Upper lobe of left lung (tissue), 4 donors: ENCODE data around the gene NREP.

Experiments
- EP300 ChIP-seq, 4 donors: sonication (generic); formaldehyde crosslinking; IDR thresholded peaks; one replicate each; pipeline ENCODE4 v1.5.1; 2017; ENCODE audit warnings: antibody characterized with exemption in 4 of 4, control low read depth in 2 of 4
- POLR2A ChIP-seq, 4 donors: fragments of 450-650 bp; IDR thresholded peaks; one replicate each; pipeline ENCODE4 v1.5.1; 2016 to 2017; ENCODE audit warnings: antibody characterized with exemption in 4 of 4, mild to moderate bottlenecking in 2 of 4
- POLR2AphosphoS5 ChIP-seq, 2 donors: sonication (generic); formaldehyde crosslinking; IDR thresholded peaks; one replicate each; pipeline ENCODE4 v1.5.1; 2017; ENCODE audit warnings: antibody characterized with exemption in 2 of 2
- TF ChIP-seq, protein P1 (sequence below), 6 experiments: fragments of 450-650 bp in 4 of 6; fragments of 200-600 bp in 2 of 6; sonication (generic) in 2 of 6; IDR thresholded peaks; one replicate each; pipeline ENCODE4 v1.5.1; 2016 to 2019; ENCODE audit warnings: antibody characterized with exemption in 6 of 6

DNA sequence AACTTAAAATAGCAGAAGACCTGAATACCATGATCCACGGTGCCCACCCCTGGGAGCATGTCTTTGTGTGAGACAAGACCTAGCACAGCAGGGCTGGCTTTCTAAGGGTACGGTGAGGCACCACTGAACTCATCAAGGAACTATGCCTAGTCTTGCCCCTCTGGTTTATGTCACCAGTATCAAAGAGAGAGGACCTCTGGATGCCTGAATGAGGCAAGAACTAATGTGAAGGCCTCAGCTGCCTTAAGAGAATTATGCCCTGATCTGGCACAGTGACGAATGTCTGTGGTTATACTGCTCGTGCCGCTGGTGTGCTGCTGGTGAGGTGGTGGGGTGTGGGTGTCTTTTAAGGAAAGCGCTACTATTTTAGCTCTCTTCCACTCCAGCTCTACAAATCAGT is 23.0 kb downstream of the NREP start:
- TF ChIP-seq POLR2A (IDR thresholded peaks at IDR 0.05) = no peak
- TF ChIP-seq, protein P1, sequence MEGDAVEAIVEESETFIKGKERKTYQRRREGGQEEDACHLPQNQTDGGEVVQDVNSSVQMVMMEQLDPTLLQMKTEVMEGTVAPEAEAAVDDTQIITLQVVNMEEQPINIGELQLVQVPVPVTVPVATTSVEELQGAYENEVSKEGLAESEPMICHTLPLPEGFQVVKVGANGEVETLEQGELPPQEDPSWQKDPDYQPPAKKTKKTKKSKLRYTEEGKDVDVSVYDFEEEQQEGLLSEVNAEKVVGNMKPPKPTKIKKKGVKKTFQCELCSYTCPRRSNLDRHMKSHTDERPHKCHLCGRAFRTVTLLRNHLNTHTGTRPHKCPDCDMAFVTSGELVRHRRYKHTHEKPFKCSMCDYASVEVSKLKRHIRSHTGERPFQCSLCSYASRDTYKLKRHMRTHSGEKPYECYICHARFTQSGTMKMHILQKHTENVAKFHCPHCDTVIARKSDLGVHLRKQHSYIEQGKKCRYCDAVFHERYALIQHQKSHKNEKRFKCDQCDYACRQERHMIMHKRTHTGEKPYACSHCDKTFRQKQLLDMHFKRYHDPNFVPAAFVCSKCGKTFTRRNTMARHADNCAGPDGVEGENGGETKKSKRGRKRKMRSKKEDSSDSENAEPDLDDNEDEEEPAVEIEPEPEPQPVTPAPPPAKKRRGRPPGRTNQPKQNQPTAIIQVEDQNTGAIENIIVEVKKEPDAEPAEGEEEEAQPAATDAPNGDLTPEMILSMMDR (IDR thresholded peaks at IDR 0.05) = no peak
- no peak for TF ChIP-seq POLR2AphosphoS5 (IDR thresholded peaks at IDR 0.05)
- no peak for TF ChIP-seq EP300 (IDR thresholded peaks at IDR 0.05)
